ENCODE data around the gene TBCC.

- TF ChIP-seq, protein P1, sequence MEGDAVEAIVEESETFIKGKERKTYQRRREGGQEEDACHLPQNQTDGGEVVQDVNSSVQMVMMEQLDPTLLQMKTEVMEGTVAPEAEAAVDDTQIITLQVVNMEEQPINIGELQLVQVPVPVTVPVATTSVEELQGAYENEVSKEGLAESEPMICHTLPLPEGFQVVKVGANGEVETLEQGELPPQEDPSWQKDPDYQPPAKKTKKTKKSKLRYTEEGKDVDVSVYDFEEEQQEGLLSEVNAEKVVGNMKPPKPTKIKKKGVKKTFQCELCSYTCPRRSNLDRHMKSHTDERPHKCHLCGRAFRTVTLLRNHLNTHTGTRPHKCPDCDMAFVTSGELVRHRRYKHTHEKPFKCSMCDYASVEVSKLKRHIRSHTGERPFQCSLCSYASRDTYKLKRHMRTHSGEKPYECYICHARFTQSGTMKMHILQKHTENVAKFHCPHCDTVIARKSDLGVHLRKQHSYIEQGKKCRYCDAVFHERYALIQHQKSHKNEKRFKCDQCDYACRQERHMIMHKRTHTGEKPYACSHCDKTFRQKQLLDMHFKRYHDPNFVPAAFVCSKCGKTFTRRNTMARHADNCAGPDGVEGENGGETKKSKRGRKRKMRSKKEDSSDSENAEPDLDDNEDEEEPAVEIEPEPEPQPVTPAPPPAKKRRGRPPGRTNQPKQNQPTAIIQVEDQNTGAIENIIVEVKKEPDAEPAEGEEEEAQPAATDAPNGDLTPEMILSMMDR (IDR thresholded peaks at IDR 0.05): no peak
- no peak for TF ChIP-seq EZH2 (IDR thresholded peaks at IDR 0.05)
Measured at GRCh38 chr6:42720739-42721138, 25.2 kb downstream of the TBCC start.
